NCI-H1694 treated with DMSO at 0.1 percent for 48 hours (cell line): Measurements from ENCODE around the gene CEACAM16.
A peak's percentile ranks its signal among the peaks of the same experiment; 100 is the strongest.
"Not testable (repeated sequence)": the region's sequence is repeated elsewhere in the genome, so short reads cannot be mapped to it uniquely, and the experiment has no call there.

Experiments used
- DNase-seq: peaks from one replicate; lab custom pipeline; 2025; lab: John Stamatoyannopoulos, UW

CEACAM16 gene

GRCh38 chr19:44703336-44704078 is 4.6 kb downstream of the CEACAM16 start:
- no peak for DNase-seq

- no peak for DNase-seq
These were observed 6.0 kb downstream of the CEACAM16 start for GRCh38 chr19:44704982-44705381.

- no peak for DNase-seq
These were observed 6.6 kb downstream of the CEACAM16 start for GRCh38 chr19:44705502-44706010.

- DNase-seq, result no peak
These were observed 7.7 kb downstream of the CEACAM16 start for GRCh38 chr19:44706506-44707236.

- no peak for DNase-seq
These were observed 8.8 kb downstream of the CEACAM16 start for GRCh38 chr19:44707794-44708193.

GRCh38 chr19:44708940-44709339 is 10.0 kb downstream of the CEACAM16 start:
- DNase-seq, result no peak

GRCh38 chr19:44709434-44710266 is 10.7 kb downstream of the CEACAM16 start:
- DNase-seq, result not testable (repeated sequence)

GRCh38 chr19:44710483-44710882 is 11.5 kb downstream of the CEACAM16 start:
- DNase-seq, result no peak

GRCh38 chr19:44712864-44713515 is 14.0 kb downstream of the CEACAM16 start:
- DNase-seq, result no peak

- DNase-seq, result no peak
These were observed 15.7 kb downstream of the CEACAM16 start for GRCh38 chr19:44714597-44715169.

GRCh38 chr19:44717603-44718002 is 18.7 kb downstream of the CEACAM16 start:
- DNase-seq, result no peak

GRCh38 chr19:44718441-44719261 is 19.7 kb downstream of the CEACAM16 start:
- no peak for DNase-seq

GRCh38 chr19:44719262-44719701 is 20.3 kb downstream of the CEACAM16 start:
- no peak for DNase-seq

- not testable (repeated sequence) for DNase-seq
These were observed 21.4 kb downstream of the CEACAM16 start for GRCh38 chr19:44720396-44720795.

- no peak for DNase-seq
These were observed 22.0 kb downstream of the CEACAM16 start for GRCh38 chr19:44720945-44721344.

- DNase-seq, result not testable (repeated sequence)
These were observed 22.4 kb downstream of the CEACAM16 start for GRCh38 chr19:44721369-44721768.

GRCh38 chr19:44722131-44723121 is 23.5 kb downstream of the CEACAM16 start:
- no peak for DNase-seq

GRCh38 chr19:44723299-44723951 is 24.5 kb downstream of the CEACAM16 start:
- no peak for DNase-seq

- peak; percentile 45 for DNase-seq
These were observed 25.0 kb downstream of the CEACAM16 start for GRCh38 chr19:44723952-44724319.
